EH (cell line): ENCODE results near the gene CNPY1.
"Not testable (repeated sequence)": the region's sequence is repeated elsewhere in the genome, so short reads cannot be mapped to it uniquely, and the experiment has no call there.

Experiments used
- DNase-seq: peaks from one replicate; pipeline ENCODE4 v3.0.0-alpha.2; 2015; ENCODE audit warnings: low read depth

The CNPY1 gene

DNA sequence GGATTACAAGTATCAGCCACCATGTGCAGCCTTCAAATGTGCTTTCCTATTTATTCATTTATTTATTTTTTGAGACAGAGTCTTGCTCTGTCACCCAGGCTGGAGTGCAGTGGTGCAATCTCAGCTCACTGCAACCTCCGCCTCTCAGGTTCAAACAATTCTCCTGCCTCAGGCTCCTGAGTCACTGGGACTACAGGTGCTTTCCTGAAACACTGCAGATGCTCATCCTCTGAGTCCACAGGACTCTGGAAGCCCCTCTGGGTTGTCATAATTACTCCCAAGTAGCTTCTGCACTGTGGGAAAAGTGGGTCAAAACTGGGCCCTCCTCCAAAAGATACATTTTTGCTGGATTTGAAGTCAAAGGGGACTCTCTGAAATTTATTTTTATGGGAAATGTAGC lies at the start of gene CNPY1:
Gene CNPY1, minus strand, starts transcription at position 111 of the 400 bp plus-strand sequence. CDS start 630 bp downstream, outside the sequence.
- DNase-seq: not testable (repeated sequence)

- no peak for DNase-seq
These were observed 48.6 kb upstream of the CNPY1 start for GRCh38 chr7:155594961-155595366.

DNA sequence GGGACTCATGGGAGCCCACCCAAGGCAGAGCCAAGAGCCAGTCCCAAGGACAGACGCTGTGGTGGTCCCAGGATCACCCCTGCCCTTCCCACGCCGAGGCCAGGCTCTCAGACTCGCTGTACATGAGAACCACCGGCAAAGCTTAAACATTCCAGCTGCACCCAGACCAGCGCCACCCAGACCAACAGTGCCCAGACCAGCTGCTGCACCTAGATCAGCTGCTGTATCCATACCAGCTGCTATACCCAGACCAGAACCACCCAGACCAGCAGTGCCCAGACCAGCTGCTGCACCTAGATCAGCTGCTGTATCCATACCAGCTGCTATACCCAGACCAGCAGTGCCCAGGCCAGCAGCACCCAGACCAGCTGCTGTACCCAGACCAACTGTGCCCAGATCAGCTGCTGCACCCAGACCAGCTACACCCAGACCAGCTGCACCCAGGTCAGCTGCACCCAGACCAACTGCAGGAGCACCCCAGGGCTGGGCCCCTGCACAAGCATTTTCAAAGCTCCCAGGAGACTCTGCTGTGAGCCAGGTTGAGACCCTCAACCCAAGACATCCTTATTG lies 47.9 kb upstream of the CNPY1 start:
- DNase-seq: no peak

GRCh38 chr7:155593461-155594162 lies 47.3 kb upstream of the CNPY1 start:
- no peak for DNase-seq

- DNase-seq: no peak
These were observed 44.9 kb upstream of the CNPY1 start for GRCh38 chr7:155591055-155591775.

GRCh38 chr7:155590215-155591018 lies 44.1 kb upstream of the CNPY1 start:
- peak; percentile 7 for DNase-seq

- DNase-seq: no peak
These were observed 42.9 kb upstream of the CNPY1 start for GRCh38 chr7:155589001-155589980.

- no peak for DNase-seq
These were observed 42.2 kb upstream of the CNPY1 start for GRCh38 chr7:155588468-155588998.

DNA sequence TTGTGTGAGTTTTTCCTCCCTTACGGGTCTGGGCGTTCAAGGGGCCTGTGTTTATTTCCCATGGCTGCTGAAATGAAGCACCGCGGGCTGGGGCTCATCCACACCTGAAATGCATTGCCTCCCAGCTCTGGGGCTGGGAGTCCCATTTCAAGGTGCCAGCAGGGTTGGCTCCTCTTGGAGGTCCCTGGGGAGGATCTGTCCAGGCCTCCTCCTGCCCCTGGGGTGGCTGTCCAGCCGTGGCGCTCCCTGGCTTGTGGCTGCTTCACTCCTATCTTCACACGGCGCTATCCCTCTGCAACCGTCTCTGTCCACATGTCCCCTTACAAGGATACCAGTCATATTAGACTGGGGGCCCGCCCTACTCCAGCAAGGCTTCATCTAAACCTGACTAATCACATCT lies 41.1 kb upstream of the CNPY1 start:
- no peak for DNase-seq

GRCh38 chr7:155586843-155587440 lies 40.6 kb upstream of the CNPY1 start:
- no peak for DNase-seq

GRCh38 chr7:155585951-155586350 lies 39.6 kb upstream of the CNPY1 start:
- DNase-seq: no peak

DNA sequence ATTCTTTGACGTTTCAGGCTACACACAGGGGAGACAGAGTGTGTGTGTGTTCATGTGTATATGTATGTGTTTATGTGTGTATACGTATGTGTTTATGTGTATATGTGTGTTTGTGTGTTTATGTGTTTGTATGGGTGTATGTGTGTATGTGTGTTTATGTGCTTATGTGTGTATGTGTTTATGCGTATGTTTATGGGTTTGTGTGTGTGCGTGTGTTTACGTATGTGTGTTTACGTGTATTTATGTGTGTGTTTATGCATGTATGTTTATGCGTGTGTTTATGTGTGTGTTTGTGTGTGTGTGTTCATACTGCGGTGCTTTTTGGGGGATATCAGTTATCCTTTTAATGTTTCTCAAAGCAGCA lies 39.2 kb upstream of the CNPY1 start:
- no peak for DNase-seq

GRCh38 chr7:155584763-155585531 lies 38.6 kb upstream of the CNPY1 start:
- DNase-seq: peak; percentile 59

- DNase-seq: no peak
These were observed 37.9 kb upstream of the CNPY1 start for GRCh38 chr7:155584261-155584660.

- no peak for DNase-seq
These were observed 37.3 kb upstream of the CNPY1 start for GRCh38 chr7:155583636-155584035.

DNA sequence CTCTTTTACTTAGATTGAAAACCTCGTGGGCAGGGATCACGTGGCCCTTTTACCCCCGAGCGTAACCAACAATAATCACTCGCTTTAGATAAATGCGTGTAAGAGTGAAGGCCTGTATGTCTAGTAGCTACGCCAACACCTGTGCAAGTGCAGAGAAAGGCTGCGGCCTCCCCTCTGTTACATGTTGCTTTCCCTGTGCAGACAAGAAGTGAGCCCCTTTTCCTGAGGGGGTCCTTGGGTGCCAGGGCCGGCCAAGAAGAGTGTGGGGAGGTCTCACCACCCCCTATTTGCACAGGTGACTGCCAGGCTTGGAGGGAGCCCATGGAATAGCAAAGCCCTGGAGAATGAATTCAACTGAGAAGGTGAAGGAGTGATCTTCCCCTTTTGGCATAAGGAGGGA lies 35.6 kb upstream of the CNPY1 start:
- no peak for DNase-seq

DNA sequence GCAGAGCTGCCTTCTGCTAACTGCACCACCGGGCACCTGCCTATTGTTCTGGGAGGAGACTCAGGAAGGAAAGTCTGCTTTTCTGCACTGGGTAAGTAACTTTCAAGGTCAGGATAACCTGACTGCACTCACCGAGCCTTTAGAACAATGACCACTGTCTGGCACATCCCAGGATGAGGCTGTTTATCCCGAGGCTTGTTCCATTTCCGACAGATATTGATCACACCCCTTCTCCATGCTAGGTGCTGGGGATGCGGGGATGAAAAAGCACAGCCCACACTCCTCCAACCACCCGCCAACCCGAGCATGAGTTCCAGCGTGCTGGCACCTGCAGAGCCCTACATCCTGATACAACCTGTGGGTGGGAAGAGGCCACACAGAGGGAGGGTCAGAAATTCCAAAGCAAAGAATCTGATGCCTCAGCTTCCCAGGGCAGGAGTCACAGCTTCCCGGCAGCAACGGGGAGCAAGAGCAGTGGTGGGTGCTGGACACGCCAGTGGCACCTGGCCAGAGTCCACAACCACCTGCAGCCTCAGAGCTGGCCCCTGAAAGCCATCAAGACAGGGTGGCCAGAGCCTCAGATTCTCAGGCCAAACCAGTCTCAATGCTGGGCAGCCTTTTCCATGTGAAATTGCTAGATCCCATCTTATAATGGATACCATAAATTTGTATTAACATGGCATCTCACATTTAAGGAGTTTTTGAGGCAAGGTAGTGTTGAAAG lies 34.9 kb upstream of the CNPY1 start:
- no peak for DNase-seq

- DNase-seq: no peak
These were observed 34.0 kb upstream of the CNPY1 start for GRCh38 chr7:155580367-155580766.

GRCh38 chr7:155579565-155579964 lies 33.2 kb upstream of the CNPY1 start:
- no peak for DNase-seq
